Lower lobe of right lung (tissue), 2 donors: ENCODE data around the gene RBM46. TPM values are rescaled to one million over a fixed set of nuclear protein-coding genes. Genes with fewer than 3 reads are reported as not detected.

ENCODE experiments used
- ATAC-seq, 2 donors: fragments of 200-7000 bp; cut with Tn5 transposase; one replicate each; pipeline ENCODE4 v1.9.1; 2020 to 2022; ENCODE audit warnings: mild to moderate bottlenecking in 2 of 2, moderate library complexity in 2 of 2
- DNase-seq: peaks from one replicate; pipeline ENCODE4 v3.0.0-alpha.2; 2020
- H3K27ac ChIP-seq: fragments of 200-600 bp; one replicate; pipeline ENCODE4 v1.8.0; 2022
- H3K27me3 ChIP-seq: fragments of 200-600 bp; one replicate; pipeline ENCODE4 v1.8.0; 2022; ENCODE audit warnings: low read depth
- H3K36me3 ChIP-seq: fragments of 200-600 bp; one replicate; pipeline ENCODE4 v1.8.0; 2022; ENCODE audit warnings: mild to moderate bottlenecking
- H3K4me1 ChIP-seq: fragments of 200-600 bp; one replicate; pipeline ENCODE4 v1.8.0; 2022
- H3K4me3 ChIP-seq: fragments of 200-600 bp; one replicate; pipeline ENCODE4 v1.8.0; 2022; ENCODE audit warnings: mild to moderate bottlenecking
- H3K9me3 ChIP-seq: fragments of 200-600 bp; one replicate; pipeline ENCODE4 v1.8.0; 2022
- CTCF ChIP-seq: fragments of 200-600 bp; IDR thresholded peaks from one replicate; pipeline ENCODE4 v1.8.0; 2022; ENCODE audit warnings: antibody characterized with exemption, mild to moderate bottlenecking
- intact Hi-C: fragments of 100-400 bp; cut with DNase I; formaldehyde crosslinking; loops from one replicate; pipeline ENCODE4 v1.11.0; 2022
- total RNA-seq: library from RNA; stranded (reverse); fragmentation: NEBNext Ultra II Directional; extraction: Animal tissue kit (Norgen Biotek cat#: 25700); gene quantifications from one replicate; pipeline ENCODE4 v1.2.1, GENCODE V29; 2021
- donor health status: DM: no; HTN: yes; CAD: no; lungs with severe emphysema.

RBM46 gene
- total RNA-seq, 1 donor from 2014 or later = not detected

GRCh38 chr4:154838155-154838554 lies 57.1 kb downstream of the RBM46 start:
- no peaks in the 10 kb centered on the region for H3K36me3 ChIP-seq
- no peak overlapping the region for H3K4me3 ChIP-seq

GRCh38 chr4:154838694-154839093 lies 57.6 kb downstream of the RBM46 start:
- no peak for TF ChIP-seq CTCF
- Histone ChIP-seq H3K9me3 (no peaks in the 10 kb centered on the region), H3K4me3 (no peak overlapping the region), H3K4me1 (no peaks in the 10 kb centered on the region), H3K36me3 (no peaks in the 10 kb centered on the region), H3K27ac (no peak overlapping the region), H3K27me3 (no peaks in the 10 kb centered on the region)
- no peak for ATAC-seq
- intact Hi-C loops = no loop called here
- no peak for DNase-seq

More at GRCh38 chr4:154838155-154838554, 57.1 kb downstream of the RBM46 start:
- DNase-seq (no peak), ATAC-seq (no peak)
- Histone ChIP-seq H3K27ac (no peak overlapping the region), H3K9me3 (no peaks in the 10 kb centered on the region), H3K27me3 (no peaks in the 10 kb centered on the region), H3K4me1 (no peaks in the 10 kb centered on the region)
- intact Hi-C loops = no loop called here
- no peak for TF ChIP-seq CTCF

GRCh38 chr4:154854362-154854761 lies 73.3 kb downstream of the RBM46 start:
- no peaks in the 10 kb centered on the region for H3K36me3 ChIP-seq
- H3K4me3 ChIP-seq = no peak overlapping the region
- H3K4me1 ChIP-seq = no peaks in the 10 kb centered on the region
- DNase-seq (no peak), ATAC-seq (no peak)
- intact Hi-C loops = no loop called here
- TF ChIP-seq CTCF = no peak
- H3K27ac ChIP-seq = no peak overlapping the region
- no peaks in the 10 kb centered on the region for H3K9me3 ChIP-seq
- H3K27me3 ChIP-seq = no peaks in the 10 kb centered on the region

GRCh38 chr4:154858166-154858565 lies 77.1 kb downstream of the RBM46 start:
- Histone ChIP-seq H3K9me3 (peaks cover 8% of the 10 kb centered on the region), H3K27me3 (no peaks in the 10 kb centered on the region), H3K4me3 (no peak overlapping the region), H3K4me1 (no peaks in the 10 kb centered on the region), H3K27ac (no peak overlapping the region), H3K36me3 (no peaks in the 10 kb centered on the region)
- no peak for TF ChIP-seq CTCF
- no peak for ATAC-seq
- DNase-seq = no peak
- intact Hi-C loops = no loop called here

- DNase-seq (no peak), ATAC-seq (no peak)
- no peak for TF ChIP-seq CTCF
- Histone ChIP-seq H3K36me3 (no peaks in the 10 kb centered on the region), H3K9me3 (peaks cover 10% of the 10 kb centered on the region), H3K4me3 (no peak overlapping the region), H3K27me3 (no peaks in the 10 kb centered on the region), H3K4me1 (no peaks in the 10 kb centered on the region), H3K27ac (no peak overlapping the region)
- intact Hi-C loops = no loop called here
Observed at GRCh38 chr4:154868414-154869194, 87.5 kb downstream of the RBM46 start.
